GM12872 (cell line): ENCODE data around the gene CCDC85A.

Experiments used
- CTCF ChIP-seq: IDR thresholded peaks from 3 replicates; pipeline ENCODE4 v1.5.1; 2011; ENCODE audit warnings: low read depth, mild to moderate bottlenecking, low read length, moderate library complexity; ENCODE audit not compliant: insufficient read depth

The CCDC85A gene

GRCh38 chr2:56183643-56184499 is at the start of gene CCDC85A:
Gene CCDC85A (plus strand): TSS chr2:56183990. CDS start chr2:56184625, 635 bp downstream.
- peak; percentile 90 for TF ChIP-seq CTCF

GRCh38 chr2:56134861-56135260 is 48.9 kb upstream of the CCDC85A start:
- TF ChIP-seq CTCF = no peak

GRCh38 chr2:56147907-56148306 is 35.9 kb upstream of the CCDC85A start:
- TF ChIP-seq CTCF = no peak

GRCh38 chr2:56148825-56149224 is 35.0 kb upstream of the CCDC85A start:
- no peak for TF ChIP-seq CTCF

GRCh38 chr2:56151841-56152240 is 31.9 kb upstream of the CCDC85A start:
- no peak for TF ChIP-seq CTCF

GRCh38 chr2:56155188-56155587 is 28.6 kb upstream of the CCDC85A start:
- no peak for TF ChIP-seq CTCF

GRCh38 chr2:56167616-56168562 is 15.9 kb upstream of the CCDC85A start:
- no peak for TF ChIP-seq CTCF
